Fibroblast of peridontal ligament (primary cell): ENCODE measurements around the gene IQUB.
"Not testable (repeated sequence)": the region's sequence is repeated elsewhere in the genome, so short reads cannot be mapped to it uniquely, and the experiment has no call there.

Source experiments
- DNase-seq: peaks from one replicate; pipeline ENCODE4 v3.0.0-alpha.2; 2010; ENCODE audit errors: extremely low read depth

IQUB gene

DNA sequence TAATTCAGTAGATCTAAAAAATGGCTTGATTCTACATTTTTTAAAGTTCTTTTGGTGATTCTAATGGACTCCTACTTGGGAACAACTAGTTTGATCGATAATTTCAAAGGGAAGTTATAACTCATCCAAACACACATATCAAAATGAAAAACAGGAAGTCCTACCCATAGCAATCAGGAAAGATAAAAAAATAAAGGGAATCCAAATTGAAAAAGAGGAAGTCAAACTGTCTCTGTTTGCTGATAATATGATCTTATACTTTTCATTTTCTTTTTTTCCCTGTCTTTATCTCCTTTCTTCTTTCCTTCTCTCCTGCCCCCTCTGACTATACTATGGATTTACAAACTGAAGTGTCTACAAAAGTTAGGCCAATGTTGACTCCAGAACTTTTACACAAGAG lies 118.8 kb downstream of the IQUB start:
- DNase-seq = no peak

DNA sequence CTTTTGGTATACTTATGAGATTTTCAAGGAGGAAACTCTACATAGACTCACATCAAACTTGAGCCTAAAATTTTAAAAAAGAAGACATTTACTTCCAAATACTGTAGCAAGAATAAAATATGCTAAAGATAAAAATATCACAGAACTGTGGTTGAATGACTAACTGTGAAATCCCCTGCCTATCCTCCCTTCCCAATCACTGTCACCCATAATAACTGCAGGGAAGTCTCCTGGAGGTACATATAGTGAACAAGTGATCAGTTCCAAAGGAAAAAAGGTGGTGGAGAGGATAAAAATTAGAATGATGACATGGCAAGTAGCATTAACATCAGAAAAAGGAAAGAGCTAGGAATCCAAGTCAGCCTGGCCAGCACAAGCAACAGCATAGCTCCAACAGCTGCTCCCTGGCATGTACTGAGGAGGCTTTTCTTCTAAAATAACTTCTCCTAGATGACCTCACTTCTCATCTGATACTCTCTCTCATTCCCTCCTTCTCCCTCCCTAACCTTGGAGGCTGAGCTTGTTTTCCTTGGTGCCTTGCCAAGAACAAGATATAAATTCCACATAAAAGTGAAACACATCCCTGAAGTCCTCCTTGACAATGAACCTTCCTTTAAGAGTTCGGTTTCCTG lies 124.0 kb downstream of the IQUB start:
- no peak for DNase-seq

DNA sequence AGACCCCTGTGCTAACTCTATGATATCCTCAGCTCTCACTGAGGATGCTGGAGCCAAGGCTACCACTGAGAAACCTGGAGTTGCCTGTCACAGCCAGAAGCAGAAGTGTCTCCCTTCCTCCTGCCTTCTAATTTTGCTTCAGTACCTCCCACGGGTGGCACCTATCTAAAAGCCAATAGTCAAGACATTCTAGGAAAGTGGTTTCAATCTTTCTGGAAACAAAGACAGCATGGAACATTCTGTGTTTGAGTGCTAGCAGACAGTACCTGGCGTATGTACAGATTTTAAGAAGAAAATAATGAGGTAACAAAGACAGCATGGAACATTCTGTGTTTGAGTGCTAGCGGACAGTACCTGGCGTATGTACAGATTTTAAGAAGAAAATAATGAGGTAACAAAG lies 126.4 kb downstream of the IQUB start:
- DNase-seq = not testable (repeated sequence)
